Thyroid gland (tissue), 4 donors: ENCODE data around the gene SH3RF3. TPM values are rescaled to one million over a fixed set of nuclear protein-coding genes. Genes with fewer than 3 reads are reported as not detected.

ENCODE experiments used
- DNase-seq, 2 donors: peaks; one replicate each; pipeline ENCODE4 v3.0.0-alpha.2; 2019
- H3K27ac ChIP-seq, 3 donors: fragments of 200-600 bp; sonication (generic); 1 replicate in 2 of 3; 2 replicates in 1 of 3; pipeline ENCODE4 v1.5.1; 2016 to 2019; ENCODE audit warnings: mild to moderate bottlenecking in 1 of 3, moderate library complexity in 1 of 3
- H3K27me3 ChIP-seq: fragments of 200-600 bp; sonication (generic); one replicate; pipeline ENCODE4 v1.5.1; 2019
- H3K36me3 ChIP-seq, 2 donors: fragments of 200-600 bp; sonication (generic); one replicate each; pipeline ENCODE4 v1.5.1; 2016 to 2019
- H3K4me1 ChIP-seq, 2 donors: fragments of 200-600 bp; sonication (generic); one replicate each; pipeline ENCODE4 v1.5.1; 2017 to 2019
- H3K4me3 ChIP-seq, 3 donors: fragments of 200-600 bp; sonication (generic); replicated peaks in 1 of 3; 1 replicate in 2 of 3; 2 replicates in 1 of 3; pipeline ENCODE4 v1.5.1; 2016; ENCODE audit warnings: mild to moderate bottlenecking in 1 of 3
- H3K9me3 ChIP-seq: fragments of 200-600 bp; sonication (generic); one replicate; pipeline ENCODE4 v1.5.1; 2017
- CTCF ChIP-seq, 6 experiments: fragments of 200-600 bp in 3 of 6; fragments of 450-650 bp in 3 of 6; sonication (generic) in 3 of 6; IDR thresholded peaks; one replicate each; pipeline ENCODE4 v1.5.1; 2016 to 2019; ENCODE audit warnings: antibody characterized with exemption in 6 of 6, mild to moderate bottlenecking in 2 of 6, inconsistent platforms in 1 of 6, moderate library complexity in 1 of 6
- POLR2A ChIP-seq, 2 donors: fragments of 450-650 bp; IDR thresholded peaks; one replicate each; pipeline ENCODE4 v1.6.1; 2017; ENCODE audit warnings: antibody characterized with exemption in 2 of 2, mild to moderate bottlenecking in 2 of 2, moderate library complexity in 1 of 2
- WGBS, 2 donors: methylation state at CpG; one replicate each; pipeline ENCODE4 v1.1.5; 2017; 5-methylcytosine and 5-hydroxymethylcytosine counted together
- intact Hi-C: fragments of 100-400 bp; cut with DNase I; formaldehyde crosslinking; loops from one replicate; pipeline ENCODE4 v1.15.1; 2023
- total RNA-seq, 4 donors: library from RNA; depleted of rRNA; stranded (reverse); fragments of >200 nt; gene quantifications; one replicate each; pipeline ENCODE4 v1.2.3, GENCODE V29; 2016

Gene SH3RF3
- total RNA-seq, 4 donors from 2014 or later = 2.1 to 7.4 (median 2.8) TPM

GRCh38 chr2:109207176-109207575, 78.2 kb downstream of the SH3RF3 start:
- Histone ChIP-seq H3K4me1 (peaks cover 0 to 22% of the 10 kb centered on the region in 2 donors), H3K4me3 (no peak overlapping the region), H3K27me3 (no peaks in the 10 kb centered on the region), H3K9me3 (no peaks in the 10 kb centered on the region), H3K27ac (no peak overlapping the region), H3K36me3 (no peaks in the 10 kb centered on the region)
- 81 to 86% methylated on average over 1 of the region's 1 CpG for WGBS, 2 donors
- intact Hi-C loops = no loop called here
- TF ChIP-seq CTCF (IDR thresholded peaks at IDR 0.05) (no peak), POLR2A (IDR thresholded peaks at IDR 0.05) (no peak)
- DNase-seq = no peak

GRCh38 chr2:109208071-109208950, 79.3 kb downstream of the SH3RF3 start:
- no peaks in the 10 kb centered on the region for H3K9me3 ChIP-seq

GRCh38 chr2:109208951-109209335, 79.9 kb downstream of the SH3RF3 start:
- H3K27me3 ChIP-seq = no peaks in the 10 kb centered on the region
- peaks cover 0 to 29% of the 10 kb centered on the region in 2 donors for H3K4me1 ChIP-seq
- no peak for TF ChIP-seq POLR2A (IDR thresholded peaks at IDR 0.05)
- no peak for TF ChIP-seq CTCF (IDR thresholded peaks at IDR 0.05)
- H3K4me3 ChIP-seq = no peak overlapping the region
- H3K9me3 ChIP-seq = no peaks in the 10 kb centered on the region
- 91 to 94% methylated on average over 6 of the region's 6 CpGs for WGBS, 2 donors
- H3K36me3 ChIP-seq = no peaks in the 10 kb centered on the region
- no peak for DNase-seq
- peak overlapping the region in 1 of 3 donors; percentile 48 for H3K27ac ChIP-seq
- intact Hi-C loops = no loop called here

More at GRCh38 chr2:109208071-109208950, 79.3 kb downstream of the SH3RF3 start:
- Histone ChIP-seq H3K4me1 (peaks cover 0 to 22% of the 10 kb centered on the region in 2 donors), H3K36me3 (no peaks in the 10 kb centered on the region), H3K27ac (no peak overlapping the region), H3K4me3 (no peak overlapping the region), H3K27me3 (no peaks in the 10 kb centered on the region)
- DNase-seq = no peak
- intact Hi-C loops = no loop called here
- TF ChIP-seq CTCF (IDR thresholded peaks at IDR 0.05) (no peak), POLR2A (IDR thresholded peaks at IDR 0.05) (no peak)
- 81 to 93% methylated on average over 3 of the region's 3 CpGs for WGBS, 2 donors

- peaks cover 0 to 32% of the 10 kb centered on the region in 2 donors for H3K4me1 ChIP-seq
- no peaks in the 10 kb centered on the region for H3K36me3 ChIP-seq
- DNase-seq = peak; percentile 29 to 45
- 44 to 45% methylated on average over 4 of the region's 4 CpGs for WGBS, 2 donors
- H3K4me3 ChIP-seq = no peak overlapping the region
- intact Hi-C loops = no loop called here
- H3K27me3 ChIP-seq = no peaks in the 10 kb centered on the region
- peak overlapping the region in 2 of 3 donors; percentile 7 to 48 for H3K27ac ChIP-seq
- H3K9me3 ChIP-seq = no peaks in the 10 kb centered on the region
- TF ChIP-seq POLR2A (IDR thresholded peaks at IDR 0.05) = no peak
- no peak for TF ChIP-seq CTCF (IDR thresholded peaks at IDR 0.05)
Observed at GRCh38 chr2:109209412-109209811, 80.4 kb downstream of the SH3RF3 start.

GRCh38 chr2:109209941-109210340, 80.9 kb downstream of the SH3RF3 start:
- Histone ChIP-seq H3K36me3 (no peaks in the 10 kb centered on the region), H3K9me3 (no peaks in the 10 kb centered on the region), H3K27ac (peak overlapping the region in 2 of 3 donors; percentile 7 to 17), H3K4me1 (peaks cover 0 to 32% of the 10 kb centered on the region in 2 donors), H3K27me3 (no peaks in the 10 kb centered on the region), H3K4me3 (no peak overlapping the region)
- intact Hi-C loops = no loop called here
- 91 to 93% methylated on average over 7 of the region's 7 CpGs for WGBS, 2 donors
- TF ChIP-seq CTCF (IDR thresholded peaks at IDR 0.05) = no peak
- no peak for TF ChIP-seq POLR2A (IDR thresholded peaks at IDR 0.05)
- DNase-seq = no peak
